ENCODE data around the gene COX7A2L. TPM values are rescaled to one million over a fixed set of nuclear protein-coding genes. Genes with fewer than 3 reads are reported as not detected.

Gene COX7A2L
- total RNA-seq, 1 donor from 2014 or later = 98.4 TPM

DNA sequence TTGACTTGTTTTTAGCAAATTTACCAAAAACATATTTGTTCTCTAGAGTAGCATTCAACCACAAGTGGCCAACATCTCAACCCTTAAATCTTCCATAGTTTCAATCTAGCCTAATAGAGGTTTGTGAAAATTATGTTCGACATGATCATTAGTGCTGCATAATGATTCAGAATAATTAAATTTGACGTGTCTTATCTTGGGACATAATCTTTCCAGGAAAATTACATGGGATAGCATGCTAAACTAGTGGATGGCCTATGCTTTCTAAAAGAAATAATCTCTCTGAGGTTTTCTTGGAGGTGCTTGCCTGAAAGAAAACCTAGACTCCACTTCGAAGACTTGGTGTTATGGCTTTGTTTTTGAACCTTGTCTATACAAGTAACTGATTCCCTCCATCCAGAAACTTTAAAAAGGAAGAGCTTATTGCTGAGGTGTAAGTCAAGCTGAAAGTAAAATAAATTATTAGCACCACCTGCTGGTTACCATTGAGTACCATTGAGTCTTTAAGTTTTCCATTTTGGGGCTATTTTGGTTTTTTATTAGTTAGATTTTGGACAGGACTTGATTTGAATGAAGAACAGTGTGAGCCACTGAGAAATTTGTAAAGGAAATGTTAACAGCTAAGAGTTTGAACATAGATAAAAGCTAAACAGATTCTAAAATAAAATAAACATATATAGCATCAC is 32.7 kb downstream of the COX7A2L start:
- DNase-seq = no peak
- intact Hi-C loops (cut with micrococcal nuclease) = loop anchor here (10.0 kb wide), 1 partner anchor 233 kb away; no protein-coding TSS in a partner anchor
- no peak for ATAC-seq

DNA sequence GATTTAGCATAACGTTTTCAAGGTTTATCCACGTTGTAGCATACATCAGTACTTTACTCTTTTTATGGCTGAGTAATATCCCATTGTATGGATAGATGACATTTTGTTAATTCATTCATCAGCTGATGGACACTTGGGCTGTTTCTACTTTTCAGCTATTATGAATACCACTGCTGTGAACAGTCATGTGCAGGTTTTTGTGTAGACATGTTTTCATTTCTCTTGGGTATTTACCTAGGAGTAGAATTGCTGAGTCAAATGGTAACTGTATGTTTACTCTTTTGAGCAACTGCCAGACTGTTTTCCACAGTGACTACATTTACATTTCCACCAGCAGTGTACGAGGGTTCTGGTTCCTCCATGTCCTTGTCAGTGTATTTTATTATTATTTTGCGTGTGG is 33.9 kb downstream of the COX7A2L start:
- intact Hi-C loops (cut with micrococcal nuclease) = loop anchor here (10.0 kb wide), 1 partner anchor 232 kb away; no protein-coding TSS in a partner anchor
- ATAC-seq (no peak), DNase-seq (no peak)

- intact Hi-C loops (cut with micrococcal nuclease) = loop anchor here (2.0 to 10.0 kb wide), 2 partner anchors 51 to 231 kb away; no protein-coding TSS in a partner anchor
- no peak for ATAC-seq
- DNase-seq = no peak
Measured at GRCh38 chr2:42325609-42326008, 35.4 kb downstream of the COX7A2L start.

- DNase-seq (no peak), ATAC-seq (no peak)
- intact Hi-C loops (cut with micrococcal nuclease) = loop anchor here (2.0 to 10.0 kb wide), 2 partner anchors 50 to 230 kb away; no protein-coding TSS in a partner anchor
Measured at GRCh38 chr2:42324949-42325348, 36.1 kb downstream of the COX7A2L start.

DNA sequence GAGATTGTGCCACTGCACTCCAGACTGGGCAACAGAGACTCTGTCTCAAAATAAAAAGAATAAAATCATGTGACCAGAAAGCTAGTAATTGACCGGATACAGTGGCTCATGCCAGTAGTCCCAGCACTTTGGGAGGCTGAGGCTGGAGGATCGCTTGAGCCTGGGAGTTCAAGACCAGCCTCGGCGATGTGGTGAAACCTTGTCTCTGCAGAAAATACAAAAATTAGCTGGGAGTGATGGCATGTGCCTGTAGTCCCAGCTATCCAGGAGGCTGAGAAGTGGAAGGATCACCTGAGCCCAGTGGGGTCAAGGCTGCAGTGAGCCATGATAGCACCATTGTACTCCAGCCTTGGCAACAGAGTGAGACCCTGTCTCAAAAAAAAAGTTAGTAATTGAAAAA is 36.8 kb downstream of the COX7A2L start:
- DNase-seq (no peak), ATAC-seq (no peak)
- intact Hi-C loops (cut with micrococcal nuclease) = loop anchor here (2.0 to 10.0 kb wide), 2 partner anchors 49 to 229 kb away; no protein-coding TSS in a partner anchor

- intact Hi-C loops (cut with micrococcal nuclease) = loop anchor here (10.0 kb wide), 1 partner anchor 227 kb away; no protein-coding TSS in a partner anchor
- ATAC-seq = no peak
- DNase-seq = no peak
Measured at GRCh38 chr2:42321452-42322064, 39.5 kb downstream of the COX7A2L start.

GRCh38 chr2:42319265-42319664 is 41.8 kb downstream of the COX7A2L start:
- intact Hi-C loops (cut with micrococcal nuclease) = no loop called here
- no peak for ATAC-seq
- no peak for DNase-seq

DNA sequence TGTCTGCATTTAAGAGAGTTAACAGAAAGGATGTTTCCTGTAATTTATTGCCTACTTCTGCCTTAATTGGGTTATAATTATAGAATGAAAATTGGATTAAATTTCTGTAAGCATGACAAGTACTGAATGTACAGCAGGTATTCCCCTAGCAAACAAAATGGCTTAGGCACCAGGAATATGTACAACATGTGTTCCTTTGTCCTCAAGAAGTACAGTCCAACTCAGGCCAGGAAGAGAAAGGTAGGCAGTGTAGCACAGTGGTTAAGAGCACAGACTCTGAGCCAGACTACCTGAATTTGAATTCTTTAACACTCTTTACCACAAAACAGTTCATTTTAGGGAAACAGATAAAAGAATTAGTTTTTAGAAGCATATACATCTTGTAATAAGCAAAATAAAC is 43.1 kb downstream of the COX7A2L start:
- ATAC-seq = no peak
- intact Hi-C loops (cut with micrococcal nuclease) = no loop called here
- no peak for DNase-seq

DNA sequence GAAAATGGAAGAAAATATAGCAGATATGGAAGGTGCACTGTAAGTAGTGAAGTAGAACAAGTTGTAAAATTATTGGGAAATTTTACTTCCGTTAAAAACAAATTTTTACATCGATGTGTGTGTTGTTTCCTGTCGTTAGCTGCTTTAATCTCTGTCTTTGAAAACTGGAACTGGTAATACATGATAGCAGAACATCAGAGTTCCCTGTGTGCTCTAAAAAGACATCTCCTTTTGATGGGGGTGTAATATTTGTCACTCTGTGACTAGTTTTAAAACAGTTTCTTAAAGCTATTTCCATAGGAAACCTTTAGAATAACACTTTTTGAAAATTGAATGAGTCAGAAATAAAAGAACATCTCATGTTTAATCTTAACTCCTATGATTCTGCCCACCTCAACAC is 43.5 kb downstream of the COX7A2L start:
- no peak for DNase-seq
- intact Hi-C loops (cut with micrococcal nuclease) = no loop called here
- no peak for ATAC-seq

DNA sequence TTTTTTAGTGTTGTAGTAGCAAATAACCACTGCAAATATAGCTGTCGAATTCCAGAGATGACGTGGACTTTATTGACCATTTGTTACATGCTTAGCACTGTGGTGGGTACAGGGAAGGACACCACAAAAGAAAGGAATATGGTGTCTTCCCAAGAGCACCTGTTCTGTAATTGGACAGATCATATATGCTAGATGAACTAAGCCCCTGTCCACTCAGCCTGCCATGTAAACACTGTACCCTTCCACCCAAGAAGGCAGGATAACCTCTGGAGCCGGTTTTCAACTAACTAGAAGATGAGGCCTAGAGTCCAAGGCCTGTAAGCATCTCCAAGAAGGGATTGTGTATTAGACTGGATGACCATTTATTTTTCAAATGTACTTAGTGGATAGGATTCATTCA is 44.1 kb downstream of the COX7A2L start:
- no peak for ATAC-seq
- intact Hi-C loops (cut with micrococcal nuclease) = no loop called here
- no peak for DNase-seq

- DNase-seq = no peak
- intact Hi-C loops (cut with micrococcal nuclease) = no loop called here
- ATAC-seq = no peak
Measured at GRCh38 chr2:42315844-42316470, 45.1 kb downstream of the COX7A2L start.

- ATAC-seq (no peak), DNase-seq (no peak)
- intact Hi-C loops (cut with micrococcal nuclease) = no loop called here
Measured at GRCh38 chr2:42314892-42315468, 46.0 kb downstream of the COX7A2L start.

- intact Hi-C loops (cut with micrococcal nuclease) = no loop called here
- ATAC-seq (no peak), DNase-seq (no peak)
Measured at GRCh38 chr2:42312106-42312505, 48.9 kb downstream of the COX7A2L start.

DNA sequence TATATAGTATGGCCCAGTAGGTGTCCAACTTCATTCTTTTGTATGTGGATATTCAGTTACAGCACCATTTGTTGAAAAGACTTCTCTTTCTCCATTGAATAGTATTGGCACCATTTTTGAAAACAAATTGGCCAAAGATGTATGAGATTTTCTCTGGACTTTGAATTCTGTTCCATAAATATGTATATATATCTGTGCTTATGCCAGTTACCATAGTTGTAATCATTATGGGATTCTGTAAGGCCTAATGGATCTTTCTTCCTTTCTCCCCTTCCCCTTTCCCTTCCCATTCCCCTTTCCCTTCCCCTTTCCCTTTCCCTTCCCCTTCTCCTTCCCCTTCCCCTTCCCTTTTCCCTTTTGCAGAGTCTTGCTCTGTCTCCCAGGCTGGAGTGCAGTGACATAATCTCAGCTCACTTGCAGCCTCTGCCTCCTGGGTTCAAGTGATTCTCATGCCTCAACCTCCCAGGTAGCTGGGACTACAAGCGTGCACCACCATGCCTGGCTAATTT is 51.0 kb downstream of the COX7A2L start:
- no peak for ATAC-seq
- no peak for DNase-seq
- intact Hi-C loops (cut with micrococcal nuclease) = no loop called here

DNA sequence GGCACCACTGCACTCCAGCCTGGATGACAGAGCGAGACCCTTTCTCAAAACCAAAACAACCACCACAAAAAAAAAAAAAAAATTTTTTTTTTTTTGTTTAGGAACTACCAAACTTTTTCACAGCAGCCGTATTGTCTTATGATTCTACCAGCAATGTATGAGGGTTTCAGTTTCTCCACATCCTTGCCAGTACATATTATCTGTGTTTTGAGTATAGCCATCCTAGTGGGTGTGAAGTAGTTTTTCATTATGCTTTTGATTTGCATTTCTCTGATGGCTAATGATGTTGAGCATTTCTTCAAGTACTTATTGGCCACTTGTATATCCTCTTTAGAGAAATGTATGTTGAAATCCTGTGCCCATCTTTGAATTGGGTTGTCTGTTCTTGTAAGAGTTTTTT is 51.7 kb downstream of the COX7A2L start:
- ATAC-seq = no peak
- intact Hi-C loops (cut with micrococcal nuclease) = no loop called here

GRCh38 chr2:42307180-42307579 is 53.8 kb downstream of the COX7A2L start:
- ATAC-seq = no peak
- intact Hi-C loops (cut with micrococcal nuclease) = no loop called here
- DNase-seq = no peak

More for the DNA sequence above, 51.7 kb downstream of the COX7A2L start:
- DNase-seq = no peak

DNA sequence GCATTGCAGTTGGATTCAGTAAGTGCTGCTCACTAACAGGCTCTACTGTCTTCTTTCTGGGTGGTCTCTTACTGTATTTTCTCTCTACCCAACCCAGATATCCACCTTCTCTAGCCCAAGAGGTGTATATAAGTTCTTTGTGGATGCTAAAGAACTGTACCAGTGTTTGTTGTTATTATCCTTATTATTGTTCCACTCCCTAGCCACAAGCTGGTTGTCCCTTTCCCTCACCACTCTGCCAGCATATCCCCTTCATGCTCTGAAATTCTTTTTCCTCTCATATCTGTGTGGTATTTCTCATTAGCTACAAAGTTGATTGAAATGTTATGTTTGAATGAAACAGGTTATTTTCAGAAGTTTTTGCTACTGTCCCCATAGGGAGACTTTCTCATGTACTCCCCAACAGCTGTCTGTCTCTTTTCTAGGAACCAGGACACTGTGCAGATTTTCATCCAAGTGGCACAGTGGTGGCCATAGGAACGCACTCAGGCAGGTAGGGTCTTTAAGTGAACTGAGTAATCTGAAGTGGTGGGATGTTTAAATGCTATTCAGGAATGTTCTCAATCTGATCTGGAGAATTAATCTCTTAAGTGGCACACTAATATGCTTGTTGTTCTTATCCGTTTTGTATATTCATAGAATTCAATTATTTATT is 56.8 kb downstream of the COX7A2L start:
- no peak for DNase-seq
- intact Hi-C loops (cut with micrococcal nuclease) = no loop called here
- ATAC-seq = no peak

GRCh38 chr2:42303252-42303651 is 57.8 kb downstream of the COX7A2L start:
- ATAC-seq (no peak), DNase-seq (no peak)
- intact Hi-C loops (cut with micrococcal nuclease) = no loop called here

- ATAC-seq = no peak
- no peak for DNase-seq
- intact Hi-C loops (cut with micrococcal nuclease) = no loop called here
Measured at GRCh38 chr2:42300527-42300926, 60.5 kb downstream of the COX7A2L start.
